AG04450 (cell line): ENCODE measurements around the gene LRRC57. TPM values are rescaled to one million over a fixed set of nuclear protein-coding genes. Genes with fewer than 3 reads are reported as not detected.
A peak's percentile ranks its signal among the peaks of the same experiment; 100 is the strongest.

Source experiments
- CTCF ChIA-PET: fragments of 300-600, 350-600 bp; formaldehyde crosslinking; extraction: SDS; loops from one replicate; lab custom pipeline; 2022; ENCODE audit warnings: antibody characterized with exemption, inconsistent platforms; lab: Charles Lee
- POLR2A ChIA-PET: fragments of 350-600 bp; formaldehyde crosslinking; extraction: SDS; loops from one replicate; lab custom pipeline; 2021; ENCODE audit warnings: antibody characterized with exemption, inconsistent platforms; lab: Yijun Ruan, JAX
- DNase-seq: peaks from one replicate; pipeline ENCODE4 v3.0.0-alpha.2; 2011; ENCODE audit warnings: low read depth, low spot score
- H3K27ac ChIP-seq: one replicate; pipeline ENCODE4 v1.5.1; 2012; ENCODE audit warnings: low read depth, low read length, control low read depth
- H3K27me3 ChIP-seq: one replicate; pipeline ENCODE4 v1.6.0; 2012; ENCODE audit warnings: low read length; ENCODE audit not compliant: control insufficient read depth, insufficient read depth
- H3K4me3 ChIP-seq: 2 replicates; pipeline ENCODE4 v1.5.1; 2011; ENCODE audit warnings: mild to moderate bottlenecking, low read depth, low read length, control low read depth
- H3K9me3 ChIP-seq: 2 replicates; pipeline ENCODE4 v1.5.1; 2012; ENCODE audit warnings: low read length; ENCODE audit not compliant: control insufficient read depth, insufficient read depth
- polyA plus RNA-seq: library from polyadenylated mRNA; depleted of rRNA; stranded (reverse); fragments of >200 nt; gene quantifications from 2 replicates; pipeline ENCODE4 v1.2.3, GENCODE V29; 2011
- TF ChIP-seq, protein P1 (sequence below): IDR thresholded peaks from 2 replicates; pipeline ENCODE4 v1.5.1; 2011; ENCODE audit warnings: low read depth, low read length, control low read depth, inconsistent platforms

LRRC57 gene
- polyA plus RNA-seq, 1 experiment: 18.3 TPM

DNA sequence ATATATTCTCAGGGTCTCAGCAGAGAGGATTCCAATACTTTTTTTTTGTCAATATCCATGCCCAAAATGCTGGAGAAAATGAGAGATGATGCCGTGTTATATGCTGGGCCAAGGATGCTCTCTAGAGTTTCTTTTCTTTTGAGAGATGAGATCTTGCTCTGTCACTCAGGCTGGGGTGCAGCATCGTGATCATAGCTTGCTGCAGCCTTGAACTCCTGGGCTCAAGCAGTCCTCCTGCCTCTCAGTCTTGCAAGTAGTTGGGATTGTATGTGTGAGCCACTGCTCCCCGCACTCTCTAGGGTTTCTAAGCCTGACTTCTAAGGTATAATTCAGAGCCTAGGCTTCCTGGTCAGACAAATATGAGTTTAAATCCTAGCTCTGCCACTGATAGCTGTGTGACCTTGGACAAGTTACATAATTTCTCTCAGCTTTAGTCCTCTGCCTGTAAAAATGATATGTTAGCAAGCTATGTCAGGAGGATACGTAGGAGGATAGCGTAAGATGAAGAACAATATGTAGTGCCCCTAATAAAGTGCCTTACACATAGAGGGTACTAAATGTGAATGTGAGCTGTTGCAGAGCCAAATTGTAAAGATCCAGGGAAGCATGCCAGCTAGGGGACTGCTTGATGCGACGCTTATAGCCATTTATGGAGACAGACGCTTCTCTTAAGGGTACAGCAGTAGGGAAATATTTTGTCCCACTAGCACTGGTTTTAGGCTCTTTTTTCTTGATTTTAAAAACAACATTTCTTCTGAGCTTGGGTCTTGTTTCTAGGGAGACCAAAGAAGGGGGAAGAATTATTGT, 34.2 kb upstream of the LRRC57 start:
- no peak for DNase-seq
- no peak overlapping the region for H3K4me3 ChIP-seq
- no peak overlapping the region for H3K27ac ChIP-seq
- TF ChIP-seq, protein P1, sequence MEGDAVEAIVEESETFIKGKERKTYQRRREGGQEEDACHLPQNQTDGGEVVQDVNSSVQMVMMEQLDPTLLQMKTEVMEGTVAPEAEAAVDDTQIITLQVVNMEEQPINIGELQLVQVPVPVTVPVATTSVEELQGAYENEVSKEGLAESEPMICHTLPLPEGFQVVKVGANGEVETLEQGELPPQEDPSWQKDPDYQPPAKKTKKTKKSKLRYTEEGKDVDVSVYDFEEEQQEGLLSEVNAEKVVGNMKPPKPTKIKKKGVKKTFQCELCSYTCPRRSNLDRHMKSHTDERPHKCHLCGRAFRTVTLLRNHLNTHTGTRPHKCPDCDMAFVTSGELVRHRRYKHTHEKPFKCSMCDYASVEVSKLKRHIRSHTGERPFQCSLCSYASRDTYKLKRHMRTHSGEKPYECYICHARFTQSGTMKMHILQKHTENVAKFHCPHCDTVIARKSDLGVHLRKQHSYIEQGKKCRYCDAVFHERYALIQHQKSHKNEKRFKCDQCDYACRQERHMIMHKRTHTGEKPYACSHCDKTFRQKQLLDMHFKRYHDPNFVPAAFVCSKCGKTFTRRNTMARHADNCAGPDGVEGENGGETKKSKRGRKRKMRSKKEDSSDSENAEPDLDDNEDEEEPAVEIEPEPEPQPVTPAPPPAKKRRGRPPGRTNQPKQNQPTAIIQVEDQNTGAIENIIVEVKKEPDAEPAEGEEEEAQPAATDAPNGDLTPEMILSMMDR: no peak
- no peaks in the 10 kb centered on the region for H3K9me3 ChIP-seq
- H3K27me3 ChIP-seq: no peaks in the 10 kb centered on the region
- ChIA-PET POLR2A (no interaction called here), CTCF (interaction anchor here (1.1 kb wide), 1 partner anchor 9 kb away, joined by 3 read pairs; no protein-coding TSS in a partner anchor)

DNA sequence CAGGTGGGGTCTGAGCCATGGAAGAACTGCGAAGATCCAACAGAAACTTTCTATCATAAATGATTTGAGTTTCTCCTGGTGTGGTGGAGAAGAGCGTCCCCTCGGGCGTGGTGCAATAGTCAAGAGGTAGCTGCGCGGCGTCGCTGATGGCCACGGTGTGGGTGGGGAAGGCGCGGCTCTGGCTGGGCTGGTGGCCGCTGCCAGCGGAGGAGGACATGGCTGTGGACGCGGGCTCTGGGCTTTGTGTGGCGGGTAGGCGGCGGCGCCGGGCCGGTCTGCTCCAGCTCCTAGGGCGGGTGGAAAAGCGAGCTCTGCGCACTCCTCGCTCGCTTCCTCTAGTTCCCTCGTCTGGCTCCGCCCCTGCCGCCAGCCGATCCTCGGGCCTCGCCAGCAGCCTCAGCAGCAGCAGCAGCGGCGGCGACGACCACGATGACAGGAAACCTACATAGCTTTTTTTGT, 32.7 kb upstream of the LRRC57 start:
- Histone ChIP-seq H3K4me3 (peak overlapping the region; percentile 61), H3K27ac (peak overlapping the region; percentile 39), H3K9me3 (no peaks in the 10 kb centered on the region), H3K27me3 (no peaks in the 10 kb centered on the region)
- TF ChIP-seq, protein P1: no peak
- DNase-seq: no peak
- ChIA-PET CTCF (interaction anchor here (1.1 kb wide), 1 partner anchor 11 kb away, joined by 3 read pairs; no protein-coding TSS in a partner anchor), POLR2A (interaction anchor here (0.6 kb wide), 1 partner anchor 137 kb away, joined by 3 read pairs; no protein-coding TSS in a partner anchor)

DNA sequence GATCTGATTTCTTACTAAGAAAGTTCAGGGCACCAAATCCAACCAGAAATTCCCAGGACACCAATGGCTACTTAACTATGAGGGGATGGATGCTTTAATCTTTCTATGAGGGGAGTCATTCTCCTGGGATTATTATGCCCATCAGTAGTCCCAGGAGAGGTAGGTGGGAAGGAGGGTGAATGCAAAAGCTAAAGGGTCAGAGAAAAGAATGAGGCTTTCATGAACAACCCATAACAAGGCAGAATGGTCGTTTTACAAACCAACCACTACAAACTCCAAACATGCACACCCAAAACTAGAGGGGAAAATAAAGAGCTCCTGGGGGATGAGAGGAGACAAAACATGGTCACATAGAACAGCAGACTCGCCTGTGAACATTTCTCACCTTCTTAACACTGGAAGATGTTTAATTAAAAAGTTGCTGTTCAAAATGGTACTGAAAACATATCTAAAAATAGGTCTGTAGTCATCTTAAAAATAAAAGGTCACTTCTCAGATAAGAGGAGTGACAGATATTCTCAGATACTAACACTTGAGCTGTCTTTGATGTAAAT, 30.5 kb upstream of the LRRC57 start:
- no peak overlapping the region for H3K27ac ChIP-seq
- no peaks in the 10 kb centered on the region for H3K27me3 ChIP-seq
- POLR2A ChIA-PET: no interaction called here
- H3K9me3 ChIP-seq: no peaks in the 10 kb centered on the region; the same call in 1 of the 2 replicates
- no peak overlapping the region for H3K4me3 ChIP-seq
- TF ChIP-seq, protein P1: no peak
- no peak for DNase-seq
- CTCF ChIA-PET: interaction anchor here (0.7 kb wide), 1 partner anchor 343 kb away, joined by 5 read pairs; no protein-coding TSS in a partner anchor

DNA sequence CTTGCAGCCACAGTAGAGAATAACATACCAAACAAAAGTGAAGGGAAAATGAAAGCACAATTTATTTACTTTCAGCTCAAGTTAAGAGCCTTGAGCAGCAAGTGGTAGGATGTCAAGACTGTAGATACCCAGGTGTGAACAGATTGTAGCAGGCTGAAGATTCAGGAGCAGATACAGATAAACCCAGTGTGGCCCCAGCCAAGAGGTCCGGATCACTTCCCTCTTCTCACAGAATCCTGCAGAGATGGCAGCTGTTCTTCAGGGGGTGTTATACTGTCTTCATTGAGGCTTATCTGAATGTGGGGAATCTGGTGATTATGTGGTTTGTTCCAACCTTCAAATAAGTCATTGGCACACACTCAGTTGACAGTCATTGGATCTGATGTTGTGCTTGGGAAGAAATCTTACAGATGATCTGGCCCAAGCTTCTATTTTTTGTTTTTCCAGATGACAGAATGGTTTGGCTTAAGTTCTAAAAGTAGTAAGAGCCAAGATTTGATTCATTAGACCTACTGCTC, 29.0 kb upstream of the LRRC57 start:
- POLR2A ChIA-PET: no interaction called here
- Histone ChIP-seq H3K27me3 (no peaks in the 10 kb centered on the region), H3K4me3 (no peak overlapping the region; the same call in 1 of the 2 replicates), H3K27ac (no peak overlapping the region), H3K9me3 (no peaks in the 10 kb centered on the region; the same call in 1 of the 2 replicates)
- TF ChIP-seq, protein P1: no peak
- CTCF ChIA-PET: no interaction called here
- DNase-seq: no peak
